GM12878 (cell line): ENCODE results near the gene TRPV3.
"Not testable (repeated sequence)": the region's sequence is repeated elsewhere in the genome, so short reads cannot be mapped to it uniquely, and the experiment has no call there.

ENCODE experiments used
- CHD4 ChIP-seq: fragments of 200-600 bp; sonication (generic); IDR thresholded peaks from 2 replicates; pipeline ENCODE4 v1.6.1; 2016; ENCODE audit warnings: mild to moderate bottlenecking
- CREB1 ChIP-seq: IDR thresholded peaks from 2 replicates; pipeline ENCODE4 v1.6.1; 2012; ENCODE audit warnings: low read depth, mild to moderate bottlenecking, inconsistent platforms
- EP300 ChIP-seq, 2 experiments: fragments of 150-350 bp in 1 of 2; IDR thresholded peaks; 2 replicates each; pipeline ENCODE4 v1.6.1; 2011 to 2012; ENCODE audit warnings: low read depth in 2 of 2, low read length in 2 of 2, borderline replicate concordance in 1 of 2, improper control_type of control experiment in 1 of 2, inconsistent platforms in 1 of 2; ENCODE audit not compliant: control insufficient read depth in 1 of 2
- HDGF ChIP-seq: fragments of 450-650 bp; IDR thresholded peaks from 2 replicates; pipeline ENCODE4 v1.6.1; 2016; ENCODE audit warnings: antibody characterized with exemption
- KDM1A ChIP-seq: fragments of 200-600 bp; sonication (generic); IDR thresholded peaks from 2 replicates; pipeline ENCODE4 v1.6.1; 2016; ENCODE audit warnings: borderline replicate concordance
- MTA2 ChIP-seq: fragments of 450-650 bp; IDR thresholded peaks from 2 replicates; pipeline ENCODE4 v1.6.1; 2016; ENCODE audit warnings: low read depth, mild to moderate bottlenecking, moderate library complexity
- POLR2A ChIP-seq: IDR thresholded peaks from 2 replicates; pipeline ENCODE4 v1.6.1; 2011; ENCODE audit warnings: low read depth, mild to moderate bottlenecking, low read length
- RCOR1 ChIP-seq: conservative IDR thresholded peaks from 2 replicates; pipeline ENCODE4 v1.6.1; 2012; ENCODE audit warnings: low read depth, low read length, improper control_type of control experiment
- TF ChIP-seq, protein P1 (sequence below): IDR thresholded peaks from 2 replicates; pipeline ENCODE4 v1.6.1; 2012; ENCODE audit warnings: low read length, inconsistent platforms
- TF ChIP-seq, protein P2 (sequence below), 3 experiments: IDR thresholded peaks in 2 of 3; conservative IDR thresholded peaks in 1 of 3; 2 replicates each; pipeline ENCODE4 v1.5.1; 2011; ENCODE audit warnings: low read depth in 3 of 3, low read length in 3 of 3, mild to moderate bottlenecking in 3 of 3, control low read depth in 2 of 3, moderate library complexity in 2 of 3, inconsistent platforms in 1 of 3, mixed read lengths in 1 of 3; ENCODE audit not compliant: control insufficient read depth in 2 of 3, insufficient read depth in 1 of 3; ENCODE audit errors: extremely low read depth in 1 of 3

DNA sequence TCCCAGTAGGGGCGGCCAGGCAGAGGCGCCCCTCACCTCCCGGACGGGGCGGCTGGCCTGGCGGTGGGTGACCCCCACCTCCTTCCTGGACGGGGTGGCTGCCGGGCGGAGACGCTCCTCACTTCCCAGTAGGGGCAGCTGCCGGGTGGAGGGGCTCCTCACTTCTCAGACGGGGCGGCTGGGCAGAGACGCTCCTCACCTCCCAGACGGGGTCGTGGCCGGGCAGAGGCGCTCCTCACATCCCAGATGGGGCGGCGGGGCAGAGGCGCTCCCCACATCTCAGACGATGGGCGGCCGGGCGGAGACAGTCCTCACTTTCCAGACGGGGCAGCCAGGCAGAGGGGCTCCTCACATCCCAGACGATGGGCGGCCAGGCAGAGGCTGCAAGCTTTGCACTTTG lies 6.6 kb upstream of the TRPV3 start:
- TF ChIP-seq, protein P1, sequence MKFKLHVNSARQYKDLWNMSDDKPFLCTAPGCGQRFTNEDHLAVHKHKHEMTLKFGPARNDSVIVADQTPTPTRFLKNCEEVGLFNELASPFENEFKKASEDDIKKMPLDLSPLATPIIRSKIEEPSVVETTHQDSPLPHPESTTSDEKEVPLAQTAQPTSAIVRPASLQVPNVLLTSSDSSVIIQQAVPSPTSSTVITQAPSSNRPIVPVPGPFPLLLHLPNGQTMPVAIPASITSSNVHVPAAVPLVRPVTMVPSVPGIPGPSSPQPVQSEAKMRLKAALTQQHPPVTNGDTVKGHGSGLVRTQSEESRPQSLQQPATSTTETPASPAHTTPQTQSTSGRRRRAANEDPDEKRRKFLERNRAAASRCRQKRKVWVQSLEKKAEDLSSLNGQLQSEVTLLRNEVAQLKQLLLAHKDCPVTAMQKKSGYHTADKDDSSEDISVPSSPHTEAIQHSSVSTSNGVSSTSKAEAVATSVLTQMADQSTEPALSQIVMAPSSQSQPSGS = not testable (repeated sequence)
- TF ChIP-seq POLR2A; MTA2; CHD4; HDGF; EP300 (IDR thresholded peaks at IDR 0.05; ENCODE audit: borderline replicate concordance in 1 of 2, control insufficient read depth in 1 of 2, low read depth in 2 of 2, low read length in 2 of 2); RCOR1; CREB1; KDM1A: not testable (repeated sequence)
- TF ChIP-seq, protein P2, sequence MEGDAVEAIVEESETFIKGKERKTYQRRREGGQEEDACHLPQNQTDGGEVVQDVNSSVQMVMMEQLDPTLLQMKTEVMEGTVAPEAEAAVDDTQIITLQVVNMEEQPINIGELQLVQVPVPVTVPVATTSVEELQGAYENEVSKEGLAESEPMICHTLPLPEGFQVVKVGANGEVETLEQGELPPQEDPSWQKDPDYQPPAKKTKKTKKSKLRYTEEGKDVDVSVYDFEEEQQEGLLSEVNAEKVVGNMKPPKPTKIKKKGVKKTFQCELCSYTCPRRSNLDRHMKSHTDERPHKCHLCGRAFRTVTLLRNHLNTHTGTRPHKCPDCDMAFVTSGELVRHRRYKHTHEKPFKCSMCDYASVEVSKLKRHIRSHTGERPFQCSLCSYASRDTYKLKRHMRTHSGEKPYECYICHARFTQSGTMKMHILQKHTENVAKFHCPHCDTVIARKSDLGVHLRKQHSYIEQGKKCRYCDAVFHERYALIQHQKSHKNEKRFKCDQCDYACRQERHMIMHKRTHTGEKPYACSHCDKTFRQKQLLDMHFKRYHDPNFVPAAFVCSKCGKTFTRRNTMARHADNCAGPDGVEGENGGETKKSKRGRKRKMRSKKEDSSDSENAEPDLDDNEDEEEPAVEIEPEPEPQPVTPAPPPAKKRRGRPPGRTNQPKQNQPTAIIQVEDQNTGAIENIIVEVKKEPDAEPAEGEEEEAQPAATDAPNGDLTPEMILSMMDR (IDR thresholded peaks at IDR 0.05 in 2 of 3, conservative IDR thresholded peaks at IDR 0.05 in 1 of 3; ENCODE audit: control insufficient read depth in 2 of 3, extremely low read depth in 1 of 3, insufficient read depth in 1 of 3, low read depth in 3 of 3, low read length in 3 of 3) = not testable (repeated sequence)
